GM19023 (cell line): Measurements from ENCODE around the gene RUNX2.

ENCODE experiments used
- ATAC-seq: cut with Tn5 transposase; IDR thresholded peaks from one replicate; pipeline ENCODE4 v1.9.1; 2021; ENCODE audit warnings: mild to moderate bottlenecking, moderate library complexity; ENCODE audit not compliant: unreplicated experiment

The RUNX2 gene

GRCh38 chr6:45576648-45577624 is 248.8 kb downstream of the RUNX2 start:
- ATAC-seq, result no peak

GRCh38 chr6:45577836-45578504 is 249.8 kb downstream of the RUNX2 start:
- no peak for ATAC-seq

- no peak for ATAC-seq
Measured at GRCh38 chr6:45584127-45584526, 256.0 kb downstream of the RUNX2 start.

GRCh38 chr6:45586216-45587171 is 258.4 kb downstream of the RUNX2 start:
- no peak for ATAC-seq

- no peak for ATAC-seq
Measured at GRCh38 chr6:45587229-45588060, 259.3 kb downstream of the RUNX2 start.

GRCh38 chr6:45589367-45589766 is 261.2 kb downstream of the RUNX2 start:
- ATAC-seq, result no peak

- no peak for ATAC-seq
Measured at GRCh38 chr6:45590226-45590625, 262.1 kb downstream of the RUNX2 start.

- no peak for ATAC-seq
Measured at GRCh38 chr6:45590696-45591184, 262.6 kb downstream of the RUNX2 start.

GRCh38 chr6:45591306-45591705 is 263.2 kb downstream of the RUNX2 start:
- no peak for ATAC-seq

GRCh38 chr6:45591890-45592289 is 263.8 kb downstream of the RUNX2 start:
- no peak for ATAC-seq

GRCh38 chr6:45592991-45593390 is 264.9 kb downstream of the RUNX2 start:
- ATAC-seq, result no peak

GRCh38 chr6:45595010-45595851 is 267.1 kb downstream of the RUNX2 start:
- ATAC-seq, result no peak

- no peak for ATAC-seq
Measured at GRCh38 chr6:45597424-45597823, 269.3 kb downstream of the RUNX2 start.

GRCh38 chr6:45599053-45599452 is 270.9 kb downstream of the RUNX2 start:
- no peak for ATAC-seq

- ATAC-seq, result no peak
Measured at GRCh38 chr6:45605971-45606370, 277.8 kb downstream of the RUNX2 start.

GRCh38 chr6:45606831-45607400 is 278.8 kb downstream of the RUNX2 start:
- ATAC-seq, result no peak

GRCh38 chr6:45607798-45608197 is 279.7 kb downstream of the RUNX2 start:
- ATAC-seq, result no peak

- no peak for ATAC-seq
Measured at GRCh38 chr6:45608252-45608913, 280.3 kb downstream of the RUNX2 start.
